T-cell (primary cell): ENCODE results near the gene NUTM2D. TPM values are rescaled to one million over a fixed set of nuclear protein-coding genes. Genes with fewer than 3 reads are reported as not detected.
"Not testable (repeated sequence)": the region's sequence is repeated elsewhere in the genome, so short reads cannot be mapped to it uniquely, and the experiment has no call there.

ENCODE experiments used
- ATAC-seq, 4 experiments: fragments of 200-7000 bp in 3 of 4; fragments of 150-1000 bp in 1 of 4; cut with Tn5 transposase; replicated peaks in 1 of 4; 1 replicate in 3 of 4; 2 replicates in 1 of 4; pipeline ENCODE4 v1.10.0; 2021; ENCODE audit warnings: moderate library complexity in 3 of 4, mild to moderate bottlenecking in 2 of 4, moderate number of reproducible peaks in 1 of 4
- CTCF ChIA-PET, 2 donors: fragments of 300-600 bp; sonication (Branson Sonifier 250); formaldehyde crosslinking; loops; one replicate each; lab custom pipeline; 2022; ENCODE audit warnings: antibody characterized with exemption in 2 of 2; lab: Charles Lee
- POLR2A ChIA-PET, 2 donors: fragments of 300-600 bp; sonication (Branson Sonifier 250); formaldehyde crosslinking; loops; one replicate each; lab custom pipeline; 2022; ENCODE audit warnings: antibody characterized with exemption in 2 of 2; lab: Charles Lee
- DNase-seq, 35 experiments: peaks; one replicate each; pipeline versions ENCODE4 v3.0.0 to v3.0.0-alpha.2; 2013 to 2023
- H3K27ac ChIP-seq: one replicate; pipeline ENCODE4 v1.5.1; 2013; ENCODE audit warnings: low read length
- H3K27me3 ChIP-seq, 2 experiments: replicated peaks in 1 of 2; 1 replicate in 1 of 2; 2 replicates in 1 of 2; pipeline versions ENCODE4 v1.6.1 to v1.7.0; 2013; ENCODE audit warnings: low read length in 1 of 2, mixed read lengths in 1 of 2; ENCODE audit not compliant: control insufficient read depth in 2 of 2, insufficient read depth in 2 of 2; ENCODE audit errors: extremely low read depth in 1 of 2
- H3K36me3 ChIP-seq, 2 donors: 1 replicate in 1 of 2; 2 replicates in 1 of 2; pipeline versions ENCODE4 v1.6.1 to v1.7.0; 2013; ENCODE audit warnings: low read length in 1 of 2; ENCODE audit not compliant: control insufficient read depth in 2 of 2, insufficient read depth in 1 of 2; ENCODE audit errors: extremely low read depth in 1 of 2
- H3K4me1 ChIP-seq, 2 experiments: 1 replicate in 1 of 2; 2 replicates in 1 of 2; pipeline versions ENCODE4 v1.6.1 to v1.7.0; 2013; ENCODE audit warnings: low read length in 2 of 2, mixed read lengths in 1 of 2; ENCODE audit not compliant: insufficient read depth in 2 of 2, control insufficient read depth in 1 of 2; ENCODE audit errors: extremely low read depth in 1 of 2
- H3K4me3 ChIP-seq, 2 donors: 1 replicate in 1 of 2; 2 replicates in 1 of 2; pipeline versions ENCODE4 v1.5.1 to v1.7.0; 2013; ENCODE audit warnings: mild to moderate bottlenecking in 2 of 2, low read length in 1 of 2, moderate library complexity in 1 of 2; ENCODE audit not compliant: control insufficient read depth in 1 of 2; ENCODE audit errors: extremely low read depth in 1 of 2
- H3K9me3 ChIP-seq: 2 replicates; pipeline ENCODE4 v1.7.0; 2013
- H3K27ac Mint-ChIP-seq, 2 donors: one replicate each; pipeline ENCODE4 v1.8.0; 2020 to 2021; ENCODE audit warnings: mild to moderate bottlenecking in 2 of 2, mixed read lengths in 2 of 2
- H3K27me3 Mint-ChIP-seq, 2 donors: one replicate each; pipeline ENCODE4 v1.8.0; 2021 to 2022; ENCODE audit warnings: mixed read lengths in 2 of 2
- H3K36me3 Mint-ChIP-seq: one replicate; pipeline ENCODE4 v1.8.0; 2021; ENCODE audit warnings: mixed read lengths
- H3K4me1 Mint-ChIP-seq, 3 donors: one replicate each; pipeline ENCODE4 v1.8.0; 2020 to 2022; ENCODE audit warnings: mixed read lengths in 3 of 3, mild to moderate bottlenecking in 1 of 3
- H3K4me3 Mint-ChIP-seq, 3 donors: one replicate each; pipeline ENCODE4 v1.8.0; 2020 to 2022; ENCODE audit warnings: mild to moderate bottlenecking in 3 of 3, mixed read lengths in 3 of 3, moderate library complexity in 3 of 3
- H3K9me3 Mint-ChIP-seq, 3 donors: one replicate each; pipeline ENCODE4 v1.8.0; 2020 to 2022; ENCODE audit warnings: mixed read lengths in 3 of 3
- WGBS: methylation state at CpG from one replicate; pipeline ENCODE4 v1.1.5; 2013; ENCODE audit warnings: missing lambda C conversion rate; ENCODE audit not compliant: insufficient coverage; 5-methylcytosine and 5-hydroxymethylcytosine counted together
- total RNA-seq, 35 experiments: library from RNA in 6 of 35; stranded (reverse) in 6 of 35; fragments of 120-200 nt in 1 of 35; gene quantifications; one replicate each; pipeline versions ENCODE4 v1.2.1 to v1.2.4 and lab custom pipeline; 2013 to 2026

NUTM2D gene
- total RNA-seq, 5 donors from 2014 or later (not counting 1 experiment from before 2014, with no cell fraction given) = 2.9 to 5.5 (median 4.1) TPM

DNA sequence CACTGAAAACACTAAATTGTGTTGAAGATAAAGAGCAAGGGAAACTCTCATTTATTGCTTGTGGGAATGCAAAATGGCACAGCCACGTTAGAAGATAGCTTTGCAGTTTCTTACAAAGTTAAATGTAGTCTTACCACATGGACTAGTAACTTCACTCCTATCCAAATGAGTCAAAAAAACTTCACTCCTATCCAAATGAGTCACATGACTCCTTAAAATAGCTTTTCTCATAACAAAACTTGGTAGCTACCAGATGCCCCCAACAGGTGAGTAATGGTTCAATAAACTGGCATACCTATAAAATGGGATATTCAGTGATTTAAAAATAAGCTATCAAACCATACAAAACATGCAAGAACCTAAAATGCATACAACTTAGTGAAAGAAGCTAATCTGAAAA is 36.0 kb upstream of the NUTM2D start:
- H3K27me3 ChIP-seq, H3K9me3 Mint-ChIP-seq, H3K27ac Mint-ChIP-seq, DNase-seq, H3K4me1 ChIP-seq, H3K4me3 ChIP-seq, H3K4me1 Mint-ChIP-seq, CTCF ChIA-PET, H3K36me3 ChIP-seq, H3K36me3 Mint-ChIP-seq, H3K9me3 ChIP-seq, ATAC-seq, H3K27me3 Mint-ChIP-seq, POLR2A ChIA-PET, H3K27ac ChIP-seq, H3K4me3 Mint-ChIP-seq: not testable (repeated sequence)
- no CpG with 5 or more reads among the region's 1 CpG for WGBS

DNA sequence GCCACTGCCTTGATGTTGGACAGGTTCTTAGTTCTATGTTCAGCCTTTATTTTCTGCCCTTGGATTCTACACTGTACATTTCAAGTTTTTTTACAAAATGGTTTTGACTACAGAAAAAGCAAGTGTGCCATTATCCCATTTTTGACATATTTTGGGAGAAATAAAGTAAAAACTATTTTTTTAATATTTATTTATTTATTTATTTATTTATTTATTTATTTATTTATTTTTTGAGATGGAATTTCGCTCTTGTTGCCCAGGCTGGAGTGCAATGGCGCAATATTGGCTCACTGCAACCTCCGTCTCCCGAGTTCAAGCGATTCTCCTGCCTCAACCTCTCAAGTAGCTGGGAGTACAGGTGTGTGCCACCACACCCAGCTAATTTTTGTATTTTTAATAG is 33.0 kb upstream of the NUTM2D start:
- H3K4me1 ChIP-seq, H3K4me1 Mint-ChIP-seq, H3K4me3 Mint-ChIP-seq, CTCF ChIA-PET, H3K36me3 ChIP-seq, H3K27ac Mint-ChIP-seq, H3K4me3 ChIP-seq, H3K27me3 ChIP-seq, H3K9me3 Mint-ChIP-seq, H3K27ac ChIP-seq, DNase-seq, H3K9me3 ChIP-seq, ATAC-seq, POLR2A ChIA-PET, H3K36me3 Mint-ChIP-seq, H3K27me3 Mint-ChIP-seq: not testable (repeated sequence)
- WGBS = no CpG with 5 or more reads among the region's 5 CpGs

DNA sequence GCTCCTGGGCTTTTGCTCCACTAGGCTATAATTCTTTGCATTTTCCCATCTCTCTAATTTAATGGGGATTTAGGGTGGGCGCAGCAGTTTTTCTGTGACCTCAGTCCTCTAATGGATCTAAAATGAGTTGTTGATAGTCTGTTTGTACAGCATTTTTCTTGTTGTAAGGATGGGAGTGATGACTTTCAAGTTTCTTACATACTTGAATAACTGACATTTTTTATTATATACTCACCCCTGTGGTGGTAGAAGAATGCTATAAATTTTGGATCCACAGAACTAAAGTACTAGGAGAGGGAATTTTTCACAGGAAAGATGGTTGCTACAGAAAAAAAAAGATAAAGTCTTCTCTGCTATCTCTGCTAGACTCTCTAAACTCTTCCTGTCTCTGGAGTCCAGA is 29.6 kb upstream of the NUTM2D start:
- H3K27me3 ChIP-seq, POLR2A ChIA-PET, H3K4me1 ChIP-seq, H3K27me3 Mint-ChIP-seq, H3K36me3 Mint-ChIP-seq, H3K27ac Mint-ChIP-seq, H3K27ac ChIP-seq, H3K9me3 ChIP-seq, H3K9me3 Mint-ChIP-seq, H3K4me1 Mint-ChIP-seq, ATAC-seq, H3K4me3 Mint-ChIP-seq, H3K36me3 ChIP-seq, DNase-seq, CTCF ChIA-PET, H3K4me3 ChIP-seq: not testable (repeated sequence)
- no CpG with 5 or more reads among the region's 1 CpG for WGBS

DNA sequence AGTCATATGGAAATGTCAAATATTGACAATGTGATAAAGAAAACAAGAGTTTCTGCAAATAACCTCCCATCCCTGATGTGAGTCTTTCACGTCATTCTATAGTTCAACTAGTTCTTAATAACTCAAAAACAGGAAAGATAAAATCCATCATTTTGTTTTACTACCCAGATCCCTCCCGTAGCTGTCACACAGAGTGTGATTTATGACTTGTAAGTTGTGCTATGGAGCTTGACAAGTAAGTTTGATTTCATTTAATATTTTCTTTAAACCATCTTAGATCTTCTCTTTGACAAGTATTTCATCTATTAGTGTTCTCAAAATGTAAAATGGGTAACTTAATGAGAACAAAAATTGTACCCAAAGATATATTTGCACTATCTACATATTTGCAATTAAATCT is 28.4 kb upstream of the NUTM2D start:
- H3K36me3 Mint-ChIP-seq, H3K27me3 ChIP-seq, H3K36me3 ChIP-seq, POLR2A ChIA-PET, H3K27ac Mint-ChIP-seq, ATAC-seq, H3K27ac ChIP-seq, H3K4me1 Mint-ChIP-seq, H3K4me3 ChIP-seq, H3K27me3 Mint-ChIP-seq, H3K4me3 Mint-ChIP-seq, H3K9me3 ChIP-seq, CTCF ChIA-PET, H3K4me1 ChIP-seq, DNase-seq, H3K9me3 Mint-ChIP-seq: not testable (repeated sequence)
- WGBS = no CpG with 5 or more reads among the region's 2 CpGs

DNA sequence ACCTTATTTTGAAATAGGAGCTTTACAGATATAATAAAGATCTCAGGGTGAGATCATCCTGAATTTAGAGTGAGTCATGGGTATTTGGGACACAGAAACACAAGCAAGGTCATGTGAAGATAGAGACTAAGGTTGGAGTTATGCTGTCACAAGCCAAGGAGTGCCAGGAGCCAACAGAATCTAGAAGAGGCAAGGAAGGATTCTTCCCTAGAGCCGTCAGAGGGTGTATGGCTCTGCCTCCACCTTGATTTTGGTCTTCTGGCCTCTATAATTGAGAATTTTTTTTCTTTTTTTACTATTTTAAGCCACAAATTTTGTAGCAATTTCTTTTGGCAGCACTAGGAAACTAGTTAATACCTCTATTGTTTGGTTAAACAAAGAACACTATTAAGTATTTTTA is 24.9 kb upstream of the NUTM2D start:
- H3K4me3 Mint-ChIP-seq, ATAC-seq, DNase-seq, H3K27ac ChIP-seq, H3K9me3 ChIP-seq, H3K27me3 Mint-ChIP-seq, H3K4me1 ChIP-seq, H3K36me3 ChIP-seq, H3K9me3 Mint-ChIP-seq, H3K36me3 Mint-ChIP-seq, POLR2A ChIA-PET, CTCF ChIA-PET, H3K27ac Mint-ChIP-seq, H3K27me3 ChIP-seq, H3K4me1 Mint-ChIP-seq, H3K4me3 ChIP-seq: not testable (repeated sequence)
- no CpG with 5 or more reads among the region's 1 CpG for WGBS

DNA sequence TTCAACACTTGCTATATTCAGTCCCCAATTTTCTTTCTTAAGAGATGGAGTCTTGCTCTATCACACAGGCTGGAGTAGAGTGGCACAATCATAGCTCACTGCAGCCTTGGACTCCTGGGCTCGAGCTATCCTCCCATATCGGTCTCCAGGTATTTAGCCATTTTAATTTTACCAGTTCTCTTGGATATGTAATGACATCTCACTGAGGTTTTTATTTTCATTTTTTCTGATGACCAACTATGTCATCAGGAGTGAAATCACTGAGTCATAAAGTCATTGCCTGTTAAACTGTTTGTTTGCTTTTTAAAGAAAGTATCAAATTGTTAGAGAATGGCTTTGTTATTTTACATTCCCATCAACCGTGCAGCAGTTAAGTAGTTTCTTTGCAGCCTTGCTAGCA is 17.1 kb upstream of the NUTM2D start:
- H3K4me1 ChIP-seq, POLR2A ChIA-PET, H3K27me3 ChIP-seq, H3K27ac Mint-ChIP-seq, H3K4me3 ChIP-seq, H3K36me3 Mint-ChIP-seq, H3K36me3 ChIP-seq, ATAC-seq, H3K27me3 Mint-ChIP-seq, H3K9me3 ChIP-seq, H3K27ac ChIP-seq, CTCF ChIA-PET, H3K9me3 Mint-ChIP-seq, DNase-seq: not testable (repeated sequence)
- peaks cover 24 to 30% (median 24%) of the 10 kb centered on the region in 3 donors for H3K4me1 Mint-ChIP-seq
- peak overlapping the region; percentile 29 to 49 (median 34) for H3K4me3 Mint-ChIP-seq
- no CpG with 5 or more reads among the region's 3 CpGs for WGBS

DNA sequence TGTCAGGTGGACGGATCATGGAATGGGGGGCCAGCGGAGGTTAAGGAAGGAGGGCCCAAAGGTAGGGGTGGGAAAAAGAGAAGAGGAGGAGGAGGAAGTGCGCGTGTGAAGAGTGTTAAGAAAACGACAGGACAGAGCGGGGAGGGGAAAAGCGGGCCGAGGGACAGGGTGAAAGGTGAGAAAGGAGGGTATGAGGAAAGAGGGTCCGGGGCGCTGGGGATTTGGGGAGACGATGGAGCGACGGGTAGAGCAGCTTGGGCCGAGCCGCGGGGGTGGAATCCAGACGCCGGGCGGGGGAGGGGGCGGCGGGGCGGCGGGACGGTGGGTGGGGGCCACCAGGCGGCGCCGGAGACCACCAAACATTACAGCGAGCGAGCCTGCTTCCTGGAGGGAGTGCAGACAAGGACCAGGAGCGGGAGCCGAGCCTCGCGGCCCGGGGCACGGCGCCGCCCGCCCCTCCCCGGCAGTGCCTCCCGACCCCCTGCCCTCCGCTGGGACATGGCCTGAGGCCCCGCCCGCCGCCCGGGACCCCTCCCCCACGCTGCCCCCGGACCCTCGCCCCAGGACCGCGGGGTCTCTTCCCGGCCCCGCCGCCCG is 15.9 kb upstream of the NUTM2D start:
- ATAC-seq (peak in 3 of 4 experiments; percentile 1 to 3 (median 2)), DNase-seq (peak in 1 of 35 experiments; percentile 3)
- H3K27me3 ChIP-seq, POLR2A ChIA-PET, H3K36me3 ChIP-seq, H3K36me3 Mint-ChIP-seq, H3K9me3 Mint-ChIP-seq, H3K9me3 ChIP-seq, H3K27ac ChIP-seq, H3K27me3 Mint-ChIP-seq, CTCF ChIA-PET, H3K27ac Mint-ChIP-seq, H3K4me1 ChIP-seq: not testable (repeated sequence)
- H3K4me1 Mint-ChIP-seq = peaks cover 24 to 30% (median 24%) of the 10 kb centered on the region in 3 donors
- peak overlapping the region; percentile 81 to 92 (median 90) for H3K4me3 Mint-ChIP-seq
- H3K4me3 ChIP-seq = peak overlapping the region in 1 of 2 donors; percentile 57
- WGBS = no CpG with 5 or more reads among the region's 54 CpGs
